HEK293 (cell line): ENCODE data around the gene DAP.

Experiments
- CTCF ChIA-PET: fragments of 350-600 bp; formaldehyde crosslinking; extraction: SDS; loops from one replicate; lab custom pipeline; 2021; ENCODE audit warnings: antibody characterized with exemption; lab: Yijun Ruan, JAX
- POLR2A ChIA-PET: fragments of 300-600 bp; formaldehyde crosslinking; extraction: SDS; loops from one replicate; lab custom pipeline; 2020; ENCODE audit warnings: antibody characterized with exemption, inconsistent platforms; lab: Yijun Ruan, JAX
- H3K27ac ChIP-seq: fragments of 200-500 bp; sonication (Bioruptor generic); 2 replicates; pipeline ENCODE4 v1.5.1; 2014; ENCODE audit warnings: low read depth, low read length, control low read depth, inconsistent platforms; ENCODE audit errors: extremely low read depth
- H3K36me3 ChIP-seq, 2 experiments: fragments of 200-500 bp in 1 of 2; sonication (Bioruptor generic) in 1 of 2; 1 replicate in 1 of 2; 2 replicates in 1 of 2; pipeline ENCODE4 v1.5.1; 2014 to 2017; ENCODE audit warnings: inconsistent platforms in 2 of 2, low read length in 2 of 2; ENCODE audit not compliant: control insufficient read depth in 2 of 2, insufficient read depth in 1 of 2
- H3K4me1 ChIP-seq: fragments of 200-500 bp; sonication (Bioruptor generic); 2 replicates; pipeline ENCODE4 v1.5.1; 2014; ENCODE audit warnings: mild to moderate bottlenecking, low read length, inconsistent platforms; ENCODE audit not compliant: control insufficient read depth, insufficient read depth
- H3K4me3 ChIP-seq: 2 replicates; pipeline ENCODE4 v1.5.1; 2011; ENCODE audit warnings: low read depth, mild to moderate bottlenecking, control low read depth, low read length, moderate library complexity
- H3K9me3 ChIP-seq: fragments of 200-500 bp; sonication (Bioruptor generic); 2 replicates; pipeline ENCODE4 v1.5.1; 2014; ENCODE audit warnings: low read depth, low read length, inconsistent platforms; ENCODE audit not compliant: control insufficient read depth, insufficient read depth
- CTCF ChIP-seq: fragments of 450-650 bp; formaldehyde crosslinking; IDR thresholded peaks from 2 replicates; pipeline ENCODE4 v1.5.1; 2016; ENCODE audit warnings: missing biosample characterization, missing genetic modification characterization
- KLF10 ChIP-seq: fragments of 450-650 bp; IDR thresholded peaks from 2 replicates; pipeline ENCODE4 v1.5.1; 2018; ENCODE audit warnings: missing biosample characterization, mild to moderate bottlenecking, missing genetic modification characterization
- PRDM6 ChIP-seq: fragments of 450-650 bp; formaldehyde crosslinking; IDR thresholded peaks from 2 replicates; pipeline ENCODE4 v1.5.1; 2017; ENCODE audit warnings: missing biosample characterization, missing genetic modification characterization
- SCRT2 ChIP-seq: fragments of 450-650 bp; formaldehyde crosslinking; IDR thresholded peaks from 2 replicates; pipeline ENCODE4 v1.5.1; 2016; ENCODE audit warnings: missing biosample characterization, missing genetic modification characterization
- ZBTB1 ChIP-seq: fragments of 450-650 bp; formaldehyde crosslinking; IDR thresholded peaks from 2 replicates; pipeline ENCODE4 v1.5.1; 2016; ENCODE audit warnings: missing biosample characterization, missing genetic modification characterization
- ZBTB20 ChIP-seq: fragments of 450-650 bp; formaldehyde crosslinking; IDR thresholded peaks from 2 replicates; pipeline ENCODE4 v1.5.1; 2016; ENCODE audit warnings: missing biosample characterization, missing genetic modification characterization
- ZBTB21 ChIP-seq: fragments of 450-650 bp; formaldehyde crosslinking; IDR thresholded peaks from 2 replicates; pipeline ENCODE4 v1.5.1; 2017; ENCODE audit warnings: missing biosample characterization, missing genetic modification characterization
- ZIC2 ChIP-seq: fragments of 450-650 bp; formaldehyde crosslinking; IDR thresholded peaks from 2 replicates; pipeline ENCODE4 v1.5.1; 2016; ENCODE audit warnings: missing biosample characterization, missing genetic modification characterization
- ZNF157 ChIP-seq: fragments of 450-650 bp; formaldehyde crosslinking; IDR thresholded peaks from 2 replicates; pipeline ENCODE4 v1.5.1; 2016; ENCODE audit warnings: missing biosample characterization, missing genetic modification characterization
- ZNF19 ChIP-seq: fragments of 450-650 bp; formaldehyde crosslinking; IDR thresholded peaks from 2 replicates; pipeline ENCODE4; 2016; ENCODE audit warnings: missing biosample characterization, missing genetic modification characterization, low read depth
- ZNF366 ChIP-seq: fragments of 450-650 bp; formaldehyde crosslinking; conservative IDR thresholded peaks from 2 replicates; pipeline ENCODE4 v1.5.1; 2016; ENCODE audit warnings: missing biosample characterization, missing genetic modification characterization
- ZNF510 ChIP-seq: fragments of 450-650 bp; formaldehyde crosslinking; IDR thresholded peaks from 2 replicates; pipeline ENCODE4 v1.5.1; 2018; ENCODE audit warnings: mild to moderate bottlenecking, missing genetic modification characterization, missing biosample characterization; ENCODE audit not compliant: insufficient replicate concordance
- ZNF521 ChIP-seq: fragments of 450-650 bp; formaldehyde crosslinking; IDR thresholded peaks from 2 replicates; pipeline ENCODE4 v1.5.1; 2017; ENCODE audit warnings: missing biosample characterization, mild to moderate bottlenecking, missing genetic modification characterization
- ZNF560 ChIP-seq: fragments of 450-650 bp; formaldehyde crosslinking; IDR thresholded peaks from 2 replicates; pipeline ENCODE4 v1.5.1; 2017; ENCODE audit warnings: missing biosample characterization, missing genetic modification characterization, borderline replicate concordance
- ZNF600 ChIP-seq: fragments of 450-650 bp; formaldehyde crosslinking; IDR thresholded peaks from 2 replicates; pipeline ENCODE4 v1.5.1; 2016; ENCODE audit warnings: missing biosample characterization, missing genetic modification characterization
- ZNF658 ChIP-seq: fragments of 450-650 bp; formaldehyde crosslinking; IDR thresholded peaks from 2 replicates; pipeline ENCODE4; 2016; ENCODE audit warnings: missing biosample characterization, missing genetic modification characterization
- ZNF677 ChIP-seq: fragments of 450-650 bp; IDR thresholded peaks from 2 replicates; pipeline ENCODE4 v1.5.0; 2018; ENCODE audit warnings: missing biosample characterization, mild to moderate bottlenecking, missing genetic modification characterization, moderate library complexity
- ZSCAN16 ChIP-seq: fragments of 450-650 bp; formaldehyde crosslinking; IDR thresholded peaks from 2 replicates; pipeline ENCODE4 v1.5.1; 2016; ENCODE audit warnings: missing biosample characterization, missing genetic modification characterization
- ZXDB ChIP-seq: fragments of 450-650 bp; formaldehyde crosslinking; IDR thresholded peaks from 2 replicates; pipeline ENCODE4 v1.5.1; 2016; ENCODE audit warnings: missing biosample characterization, missing genetic modification characterization

Gene DAP

GRCh38 chr5:10761185-10761932, at the start of gene DAP (continued):
- TF ChIP-seq ZXDB (tag by site-specific recombination), result peak; percentile 86

GRCh38 chr5:10808347-10809226, 47.6 kb upstream of the DAP start:
- TF ChIP-seq KLF10 (no peak), ZBTB1 (tag by site-specific recombination) (no peak)
- CTCF ChIA-PET, result interaction anchor here (0.6 to 0.7 kb wide), 2 partner anchors 18 to 116 kb away, joined by 3 read pairs; no protein-coding TSS in a partner anchor
- H3K4me3 ChIP-seq, result no peak overlapping the region

GRCh38 chr5:10801931-10802666, 41.1 kb upstream of the DAP start:
- Histone ChIP-seq H3K9me3 (no peaks in the 10 kb centered on the region), H3K4me3 (no peak overlapping the region), H3K4me1 (no peaks in the 10 kb centered on the region), H3K27ac (no peak overlapping the region), H3K36me3 (no peaks in the 10 kb centered on the region)
- ChIA-PET CTCF (interaction anchor here (0.6 to 2.4 kb wide), 3 partner anchors 21 to 100 kb away, joined by 3 to 10 read pairs (median 3); no protein-coding TSS in a partner anchor), POLR2A (no interaction called here)
- TF ChIP-seq ZNF560 (tag by site-specific recombination) (no peak), ZNF658 (tag by site-specific recombination) (no peak), ZBTB21 (no peak), ZNF157 (tag by site-specific recombination) (no peak), ZNF600 (tag by site-specific recombination) (no peak), ZNF510 (tag by site-specific recombination) (no peak), ZNF19 (no peak), PRDM6 (tag by site-specific recombination) (no peak), ZNF366 (tag by site-specific recombination) (no peak), ZNF521 (no peak), ZIC2 (no peak), SCRT2 (no peak), ZBTB20 (tag by site-specific recombination) (no peak), CTCF (no peak), ZNF677 (tag by site-specific recombination) (no peak), ZSCAN16 (tag by site-specific recombination) (no peak)

More at GRCh38 chr5:10808347-10809226, 47.6 kb upstream of the DAP start:
- no peaks in the 10 kb centered on the region for H3K36me3 ChIP-seq
- POLR2A ChIA-PET, result no interaction called here
- no peak overlapping the region for H3K27ac ChIP-seq
- H3K4me1 ChIP-seq, result no peaks in the 10 kb centered on the region
- H3K9me3 ChIP-seq, result no peaks in the 10 kb centered on the region
